ENCODE data around the gene RAB40C. TPM values are rescaled to one million over a fixed set of nuclear protein-coding genes. Genes with fewer than 3 reads are reported as not detected.

RAB40C gene
- total RNA-seq, 4 donors from 2014 or later, result 17.7 to 28.3 (median 22.1) TPM

- no peak overlapping the region for H3K27ac ChIP-seq
- no peak for ATAC-seq
Measured at GRCh38 chr16:591231-591630, 1.4 kb downstream of the RAB40C start.

GRCh38 chr16:591892-592517, 2.1 kb downstream of the RAB40C start:
- H3K4me1 ChIP-seq, result peaks cover 0 to 55% (median 18%) of the 10 kb centered on the region in 3 donors
- no peaks in the 10 kb centered on the region for H3K27me3 ChIP-seq
- no peak overlapping the region for H3K4me3 ChIP-seq
- TF ChIP-seq CTCF (IDR thresholded peaks at IDR 0.05), result no peak
- TF ChIP-seq POLR2A (IDR thresholded peaks at IDR 0.05), result no peak
- no peak for TF ChIP-seq EP300 (IDR thresholded peaks at IDR 0.05)
- no peak for TF ChIP-seq POLR2AphosphoS5 (IDR thresholded peaks at IDR 0.05)
- peak overlapping the region in 1 of 4 donors; percentile 33 for H3K27ac ChIP-seq
- peaks cover 0 to 29% of the 10 kb centered on the region in 2 donors for H3K36me3 ChIP-seq
- H3K9me3 ChIP-seq, result no peaks in the 10 kb centered on the region
- WGBS, 2 donors (ENCODE audit: low coverage in 1 of 2), result 94 to 100% methylated on average over 1 to 10 of the region's 15 CpGs
- ATAC-seq, result no peak

More at GRCh38 chr16:591231-591630, 1.4 kb downstream of the RAB40C start:
- WGBS, 2 donors (ENCODE audit: low coverage in 1 of 2), result 84 to 85% methylated on average over 7 of the region's 8 CpGs
- peaks cover 0 to 61% (median 18%) of the 10 kb centered on the region in 3 donors for H3K4me1 ChIP-seq
- peaks cover 0 to 21% of the 10 kb centered on the region in 2 donors for H3K36me3 ChIP-seq
- TF ChIP-seq EP300 (IDR thresholded peaks at IDR 0.05) (no peak), CTCF (IDR thresholded peaks at IDR 0.05) (no peak), POLR2A (IDR thresholded peaks at IDR 0.05) (no peak), POLR2AphosphoS5 (IDR thresholded peaks at IDR 0.05) (no peak)
- H3K27me3 ChIP-seq, result peaks cover 1% of the 10 kb centered on the region
- H3K9me3 ChIP-seq, result no peaks in the 10 kb centered on the region
- H3K4me3 ChIP-seq, result peak overlapping the region in 1 of 2 donors; percentile 96

- WGBS, 2 donors (ENCODE audit: low coverage in 1 of 2), result 57% methylated on average over 12 of the region's 24 CpGs; no CpG with 5 or more reads in 1 of the 2 donors
- peaks cover 0 to 48% (median 13%) of the 10 kb centered on the region in 3 donors for H3K4me1 ChIP-seq
- TF ChIP-seq POLR2A (IDR thresholded peaks at IDR 0.05), result no peak
- TF ChIP-seq POLR2AphosphoS5 (IDR thresholded peaks at IDR 0.05), result no peak
- TF ChIP-seq EP300 (IDR thresholded peaks at IDR 0.05), result no peak
- TF ChIP-seq CTCF (IDR thresholded peaks at IDR 0.05), result no peak
- H3K4me3 ChIP-seq, result no peak overlapping the region
- H3K27me3 ChIP-seq, result no peaks in the 10 kb centered on the region
- H3K36me3 ChIP-seq, result peaks cover 0 to 31% of the 10 kb centered on the region in 2 donors
- H3K27ac ChIP-seq, result peak overlapping the region in 1 of 4 donors; percentile 33
- no peak for ATAC-seq
- no peaks in the 10 kb centered on the region for H3K9me3 ChIP-seq
Measured at GRCh38 chr16:592518-593306, 2.8 kb downstream of the RAB40C start.

- TF ChIP-seq CTCF (IDR thresholded peaks at IDR 0.05) (no peak), POLR2AphosphoS5 (IDR thresholded peaks at IDR 0.05) (no peak), POLR2A (IDR thresholded peaks at IDR 0.05) (no peak)
- ATAC-seq, result no peak
- Histone ChIP-seq H3K36me3 (peaks cover 0 to 31% of the 10 kb centered on the region in 2 donors), H3K27me3 (no peaks in the 10 kb centered on the region), H3K4me1 (peaks cover 0 to 41% (median 6%) of the 10 kb centered on the region in 3 donors), H3K4me3 (no peak overlapping the region), H3K27ac (no peak overlapping the region), H3K9me3 (no peaks in the 10 kb centered on the region)
- WGBS, 2 donors (ENCODE audit: low coverage in 1 of 2), result 85 to 89% methylated on average over 5 of the region's 9 CpGs
Measured at GRCh38 chr16:593406-593805, 3.5 kb downstream of the RAB40C start.
